PFSK-1 (cell line): ENCODE results near the gene MGAT5.

Experiments used
- FOXP2 ChIP-seq: optimal IDR thresholded peaks from 2 replicates; pipeline ENCODE3; 2011; ENCODE audit warnings: borderline replicate concordance, control low read depth, inconsistent platforms; ENCODE audit not compliant: insufficient read depth; ENCODE audit errors: extremely low read length, extremely low read depth
- POLR2AphosphoS5 ChIP-seq: IDR thresholded peaks from 2 replicates; pipeline ENCODE4 v1.6.1; 2012; ENCODE audit warnings: low read depth, mild to moderate bottlenecking, control low read depth, low read length, moderate library complexity
- REST ChIP-seq, 2 experiments: IDR thresholded peaks; 2 replicates each; pipeline versions ENCODE4 v1.6.1 to v1.8.0; 2011 to 2012; ENCODE audit warnings: low read depth in 2 of 2, low read length in 2 of 2, control low read depth in 1 of 2, inconsistent platforms in 1 of 2, mild to moderate bottlenecking in 1 of 2, moderate library complexity in 1 of 2; ENCODE audit not compliant: insufficient read depth in 1 of 2
- SIN3A ChIP-seq: IDR thresholded peaks from 2 replicates; pipeline ENCODE4 v1.6.1; 2012; ENCODE audit warnings: mild to moderate bottlenecking, low read length, moderate library complexity, borderline replicate concordance; ENCODE audit not compliant: insufficient read depth
- TAF1 ChIP-seq: IDR thresholded peaks from 2 replicates; pipeline ENCODE4 v1.6.1; 2012; ENCODE audit warnings: low read length, control low read depth, borderline replicate concordance; ENCODE audit not compliant: insufficient read depth

The MGAT5 gene

GRCh38 chr2:134411279-134411827 lies 157.5 kb downstream of the MGAT5 start:
- no peak for TF ChIP-seq REST (IDR thresholded peaks at IDR 0.05; ENCODE audit: insufficient read depth in 1 of 2, low read depth in 2 of 2, low read length in 2 of 2)
- no peak for TF ChIP-seq FOXP2
- TF ChIP-seq SIN3A, result no peak
- no peak for TF ChIP-seq POLR2AphosphoS5
- TF ChIP-seq TAF1, result no peak

- TF ChIP-seq TAF1 (no peak), FOXP2 (no peak), POLR2AphosphoS5 (no peak), REST (IDR thresholded peaks at IDR 0.05; ENCODE audit: insufficient read depth in 1 of 2, low read depth in 2 of 2, low read length in 2 of 2) (no peak), SIN3A (no peak)
Measured at GRCh38 chr2:134411828-134412638, 158.2 kb downstream of the MGAT5 start.

- TF ChIP-seq FOXP2, result no peak
- no peak for TF ChIP-seq TAF1
- TF ChIP-seq REST (IDR thresholded peaks at IDR 0.05; ENCODE audit: insufficient read depth in 1 of 2, low read depth in 2 of 2, low read length in 2 of 2), result no peak
- TF ChIP-seq SIN3A, result no peak
- no peak for TF ChIP-seq POLR2AphosphoS5
Measured at GRCh38 chr2:134412639-134412999, 158.7 kb downstream of the MGAT5 start.

GRCh38 chr2:134413430-134413829 lies 159.6 kb downstream of the MGAT5 start:
- TF ChIP-seq SIN3A, result no peak
- TF ChIP-seq FOXP2, result no peak
- no peak for TF ChIP-seq TAF1
- no peak for TF ChIP-seq POLR2AphosphoS5
- no peak for TF ChIP-seq REST (IDR thresholded peaks at IDR 0.05; ENCODE audit: insufficient read depth in 1 of 2, low read depth in 2 of 2, low read length in 2 of 2)
